NCI-H2171 treated with DMSO at 0.1 percent for 48 hours (cell line): ENCODE measurements around the gene DCUN1D2.
"Not testable (repeated sequence)": the region's sequence is repeated elsewhere in the genome, so short reads cannot be mapped to it uniquely, and the experiment has no call there.

Experiments
- DNase-seq: peaks from one replicate; lab custom pipeline; 2025; lab: John Stamatoyannopoulos, UW

Gene DCUN1D2

DNA sequence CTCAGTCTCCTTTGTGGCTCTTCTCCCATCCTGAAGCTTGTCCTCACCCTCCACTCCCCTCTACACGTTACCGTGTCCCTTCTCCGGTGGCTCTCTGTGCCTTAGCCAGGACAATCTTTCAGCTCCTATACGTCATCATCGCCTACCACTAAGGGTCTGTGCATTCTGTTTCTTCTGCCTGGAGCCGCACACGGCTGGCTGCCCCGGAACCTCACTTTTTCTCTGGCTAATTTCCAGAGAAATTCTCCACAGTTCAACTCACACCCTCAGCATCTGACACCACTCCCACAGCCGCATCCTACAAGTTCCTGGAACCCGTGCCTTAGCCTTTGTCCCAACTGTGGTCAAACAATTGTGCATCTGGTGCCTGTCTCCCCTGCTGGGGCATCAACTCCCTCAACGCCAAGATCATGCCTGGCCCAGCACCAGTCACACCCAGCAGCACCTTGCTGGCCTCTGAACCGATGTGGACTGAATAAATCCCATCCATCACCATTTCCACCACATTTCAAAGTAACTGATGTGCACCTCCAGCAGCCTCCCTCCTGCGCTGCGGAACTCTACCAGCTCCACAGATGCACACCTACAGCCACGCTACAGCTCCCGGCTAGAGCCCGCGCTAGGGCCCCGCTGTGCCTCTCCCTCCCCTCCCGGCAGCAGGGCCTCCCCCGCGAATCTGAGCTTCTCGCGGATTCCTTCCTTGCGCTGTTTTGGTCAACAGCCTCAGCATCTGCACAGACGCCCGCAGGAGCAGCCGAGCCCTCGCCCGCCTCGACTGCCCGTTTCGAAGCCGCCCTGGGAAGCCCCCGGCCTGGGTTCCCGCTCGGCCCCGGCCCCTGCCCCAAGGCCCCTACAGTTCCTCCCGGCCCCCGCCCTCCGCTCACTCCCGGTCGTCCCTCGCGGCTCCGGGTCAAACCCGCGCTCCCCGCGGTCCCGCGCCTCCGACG lies 689 bp downstream of the DCUN1D2 start:
- DNase-seq = peak; percentile 36

- no peak for DNase-seq
Observed at GRCh38 chr13:113489171-113489548, 1.4 kb downstream of the DCUN1D2 start.

DNA sequence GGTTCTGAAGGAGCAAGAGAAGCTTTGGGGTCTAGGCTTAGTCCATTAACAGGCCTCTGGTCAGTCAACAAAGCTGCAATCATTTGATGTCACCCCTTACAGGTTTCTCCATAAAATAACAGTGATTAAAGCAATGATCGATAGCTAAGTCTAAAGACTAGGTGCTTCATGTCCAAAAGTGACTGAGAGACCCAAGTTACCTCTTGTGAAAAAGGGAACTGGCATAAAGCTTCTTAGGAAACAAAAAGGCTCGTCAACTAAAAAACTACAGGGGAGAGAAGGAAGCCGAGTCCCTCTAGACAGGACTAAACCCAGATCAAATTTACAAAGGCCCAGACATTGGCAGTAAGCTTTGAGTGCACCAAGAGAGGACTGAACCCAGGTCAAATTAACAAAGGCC lies 2.2 kb downstream of the DCUN1D2 start:
- DNase-seq = no peak

- no peak for DNase-seq
Observed at GRCh38 chr13:113486698-113487097, 3.8 kb downstream of the DCUN1D2 start.

DNA sequence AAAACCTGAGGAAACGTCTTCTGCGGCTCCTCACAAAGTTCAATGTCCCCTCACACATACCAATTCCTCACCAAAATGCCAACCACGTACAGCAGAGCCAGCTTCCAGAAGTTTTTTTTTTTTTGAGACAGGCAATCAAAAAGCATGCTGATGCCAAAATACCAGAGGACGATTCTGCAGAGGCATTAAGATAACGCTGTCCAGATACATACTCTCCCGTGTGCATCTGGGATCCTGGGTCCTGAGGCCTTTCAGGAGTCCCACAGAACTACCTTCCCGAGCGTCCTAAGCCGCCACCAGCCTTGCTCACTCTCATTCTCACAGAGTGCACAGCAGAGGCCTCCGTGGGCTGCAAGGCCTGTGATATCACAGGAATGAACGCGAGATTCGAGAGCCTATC lies 5.0 kb downstream of the DCUN1D2 start:
- no peak for DNase-seq

GRCh38 chr13:113483504-113484293 lies 6.8 kb downstream of the DCUN1D2 start:
- no peak for DNase-seq

DNA sequence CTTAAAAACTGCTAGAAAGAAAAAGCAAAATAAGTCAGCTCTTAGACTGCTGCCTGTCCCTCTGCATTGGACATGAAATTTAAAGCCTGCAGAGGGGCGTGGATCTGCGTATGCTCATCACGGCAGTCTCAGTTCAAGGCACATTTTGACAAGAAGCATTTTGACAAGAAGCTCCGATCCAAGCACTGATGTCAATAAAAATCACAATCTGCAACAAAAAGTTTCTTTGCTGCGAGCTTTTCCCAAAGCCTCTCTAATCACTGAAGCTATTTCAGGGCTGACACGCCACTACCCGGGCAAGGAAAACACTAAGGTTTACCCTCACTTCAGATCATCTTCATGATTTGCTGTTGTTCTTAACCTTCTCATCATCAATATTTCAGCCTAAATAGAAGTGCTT lies 7.4 kb downstream of the DCUN1D2 start:
- no peak for DNase-seq

GRCh38 chr13:113479179-113479578 lies 11.3 kb downstream of the DCUN1D2 start:
- no peak for DNase-seq

DNA sequence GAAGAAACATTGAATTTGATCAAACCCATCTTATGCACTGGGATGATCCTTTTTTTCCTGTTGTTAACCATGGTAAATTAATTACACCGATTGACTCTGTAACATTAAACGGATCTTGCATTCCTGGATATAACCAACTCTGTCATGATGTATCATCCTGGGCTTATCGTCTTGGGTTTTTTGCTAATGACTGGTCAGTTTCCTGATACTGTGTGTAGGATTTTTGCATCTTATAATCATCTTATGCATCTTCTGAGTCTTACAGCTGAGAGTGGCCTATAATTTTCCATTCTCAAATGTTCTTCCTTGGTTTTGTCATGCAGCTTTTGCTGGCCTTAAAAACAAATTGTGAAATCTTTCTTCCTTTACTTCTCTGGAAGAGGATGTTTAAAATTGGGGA lies 12.8 kb downstream of the DCUN1D2 start:
- DNase-seq = no peak

DNA sequence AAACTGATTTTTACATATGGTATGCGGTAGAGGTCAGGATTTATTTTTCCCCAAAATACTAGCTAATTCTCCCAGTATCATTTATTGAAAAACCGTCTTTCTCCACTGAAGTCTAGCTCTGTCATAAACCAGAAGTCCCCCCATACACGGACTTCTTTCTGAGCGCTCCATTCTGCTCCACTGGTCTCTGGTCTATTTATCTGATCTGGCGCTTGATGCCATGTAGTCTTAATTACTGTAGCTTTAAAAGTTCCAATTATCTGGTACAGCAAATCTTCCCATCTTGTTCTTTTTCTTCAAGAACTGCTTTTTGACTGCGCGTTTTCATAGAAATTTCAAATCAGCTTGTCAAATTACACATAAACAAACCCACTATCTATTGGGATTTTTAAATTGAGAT lies 13.7 kb downstream of the DCUN1D2 start:
- no peak for DNase-seq

DNA sequence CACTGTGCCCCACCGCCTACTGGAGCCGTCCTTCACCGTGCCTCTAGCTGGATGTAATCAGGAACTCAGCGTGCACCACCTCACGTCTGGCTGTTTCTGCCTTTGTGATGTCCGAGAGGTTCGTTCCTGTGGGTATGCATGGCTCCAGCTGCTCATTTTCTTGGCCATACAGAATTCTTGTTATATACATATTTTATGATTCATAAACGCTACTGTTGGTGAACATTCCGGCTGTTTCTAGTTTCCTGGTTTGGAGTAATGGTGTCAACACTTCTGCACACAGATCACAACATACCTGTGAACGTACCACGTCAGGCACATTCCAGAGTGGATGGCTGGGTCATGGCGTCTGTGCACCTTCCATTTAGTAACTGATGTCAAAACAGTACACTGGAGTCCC lies 14.6 kb downstream of the DCUN1D2 start:
- no peak for DNase-seq

GRCh38 chr13:113475280-113475679 lies 15.2 kb downstream of the DCUN1D2 start:
- DNase-seq = no peak

- no peak for DNase-seq
Observed at GRCh38 chr13:113474179-113474578, 16.3 kb downstream of the DCUN1D2 start.

GRCh38 chr13:113472355-113473025 lies 18.0 kb downstream of the DCUN1D2 start:
- DNase-seq = no peak

DNA sequence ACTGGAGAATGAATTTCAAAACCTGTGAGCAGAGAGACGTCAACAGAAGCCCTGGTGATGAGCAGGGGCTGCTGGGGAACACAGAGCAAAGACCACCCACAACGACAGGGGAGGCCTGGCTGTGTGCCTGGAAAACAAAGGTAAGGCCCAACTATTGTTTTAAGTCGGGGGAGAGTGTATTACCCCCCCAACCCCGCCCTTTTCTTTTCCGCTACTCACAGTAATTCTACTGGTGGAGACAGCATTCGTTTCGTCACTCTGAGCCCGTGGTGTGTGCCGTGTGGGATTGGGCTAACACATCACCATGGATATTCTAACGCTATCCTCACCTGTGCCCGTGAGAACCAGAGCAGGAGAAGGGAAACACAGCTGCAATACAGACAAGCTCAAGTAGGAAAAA lies 18.7 kb downstream of the DCUN1D2 start:
- DNase-seq = no peak

GRCh38 chr13:113470635-113471163 lies 19.8 kb downstream of the DCUN1D2 start:
- DNase-seq = not testable (repeated sequence)

GRCh38 chr13:113470073-113470472 lies 20.4 kb downstream of the DCUN1D2 start:
- no peak for DNase-seq

DNA sequence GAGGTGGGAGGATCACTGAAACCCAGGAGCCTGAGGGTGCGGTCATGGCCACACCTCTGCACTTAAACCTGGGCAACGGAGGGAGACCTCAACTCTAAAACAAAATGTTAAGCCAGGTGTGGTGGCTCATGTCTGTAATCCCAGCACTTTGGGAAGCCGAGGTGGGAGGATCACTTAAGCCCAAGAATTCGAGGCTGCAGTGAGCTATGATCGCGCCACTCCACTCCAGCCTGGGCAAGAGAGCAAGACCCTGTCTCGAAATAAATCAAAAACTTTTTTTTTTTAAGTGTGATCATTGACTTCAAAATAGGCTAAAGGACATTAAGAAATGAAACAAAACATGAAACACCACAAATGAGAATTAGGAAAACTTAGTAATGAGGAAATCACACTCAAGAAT lies 20.9 kb downstream of the DCUN1D2 start:
- no peak for DNase-seq

- DNase-seq = no peak
Observed at GRCh38 chr13:113468472-113469201, 21.9 kb downstream of the DCUN1D2 start.

DNA sequence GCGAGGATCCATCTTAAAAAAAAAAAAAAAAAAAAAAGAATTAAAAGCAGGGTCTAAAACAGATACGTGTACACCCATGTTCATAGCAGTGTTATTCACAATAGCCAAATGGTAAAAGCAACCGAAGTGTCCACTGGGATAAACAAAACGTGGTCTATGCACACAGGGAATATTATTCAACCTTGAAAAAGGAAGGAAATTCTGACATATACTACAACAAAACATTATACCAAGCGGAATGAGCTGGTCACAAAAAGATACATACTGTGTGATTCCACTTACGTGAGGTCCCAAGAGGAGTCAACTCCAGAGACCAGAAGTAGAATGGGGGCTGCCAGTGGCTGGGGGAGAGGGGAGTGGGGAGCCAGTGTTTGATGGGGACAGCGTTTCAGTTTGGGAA lies 22.5 kb downstream of the DCUN1D2 start:
- DNase-seq = no peak

- no peak for DNase-seq
Observed at GRCh38 chr13:113466383-113466782, 24.1 kb downstream of the DCUN1D2 start.

DNA sequence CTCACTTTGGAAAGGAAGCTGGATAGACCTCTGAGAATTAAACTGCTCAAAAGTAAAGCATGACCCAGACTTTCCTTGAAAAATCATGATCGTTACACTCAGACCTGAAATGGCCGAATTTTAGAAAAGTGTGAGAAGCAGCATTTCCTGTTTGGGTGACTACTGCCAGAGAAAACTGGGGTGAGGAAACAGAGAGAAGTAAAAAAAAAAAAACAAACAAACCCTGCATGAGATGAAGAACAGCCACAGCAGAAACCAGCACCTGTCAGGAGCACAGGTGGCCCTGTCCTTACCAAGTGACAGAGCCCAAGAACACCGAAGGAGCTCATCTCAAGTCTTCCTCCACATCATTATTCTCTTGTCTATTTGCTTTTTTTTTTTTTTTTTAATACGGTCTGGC lies 25.2 kb downstream of the DCUN1D2 start:
- no peak for DNase-seq
